GM13977 (cell line): ENCODE data around the gene BTK.
A peak's percentile ranks its signal among the peaks of the same experiment; 100 is the strongest.

Source experiments
- DNase-seq: peaks from one replicate; pipeline ENCODE4 v3.0.0; 2012; ENCODE audit warnings: low spot score
- in situ Hi-C: fragments of 300-500 bp; cut with MboI; formaldehyde crosslinking; loops from one replicate; pipeline ENCODE4 v1.12.0; 2022; ENCODE audit warnings: low sequenced_read_pairs, low pct_unique_long_range_greater_than_20kb, mixed read lengths, inconsistent platforms; ENCODE audit not compliant: unreplicated experiment
- TF ChIP-seq, protein P1 (sequence below): IDR thresholded peaks from 2 replicates; pipeline ENCODE4 v1.5.1; 2012; ENCODE audit warnings: mild to moderate bottlenecking, control low read depth; ENCODE audit not compliant: insufficient read depth; ENCODE audit errors: extremely low read depth, missing control alignments

BTK gene

DNA sequence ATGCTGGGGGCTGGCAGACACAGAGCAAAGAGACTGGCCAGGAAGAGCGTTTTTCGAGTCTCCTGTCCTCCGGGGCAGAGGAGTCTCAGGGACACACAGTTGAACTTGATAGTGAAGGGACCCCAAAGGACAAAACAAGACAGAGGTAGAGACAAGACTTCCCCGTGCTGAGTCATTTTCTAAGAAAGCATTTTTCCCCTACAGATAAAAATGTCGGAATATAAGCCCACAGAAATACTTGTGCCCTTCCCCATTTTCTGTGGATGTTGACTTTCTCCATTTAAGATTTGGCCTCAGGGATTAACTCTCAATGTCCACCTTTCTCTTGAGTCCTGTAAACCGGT, 523 bp upstream of the BTK start:
- in situ Hi-C loops = no loop called here
- TF ChIP-seq, protein P1, sequence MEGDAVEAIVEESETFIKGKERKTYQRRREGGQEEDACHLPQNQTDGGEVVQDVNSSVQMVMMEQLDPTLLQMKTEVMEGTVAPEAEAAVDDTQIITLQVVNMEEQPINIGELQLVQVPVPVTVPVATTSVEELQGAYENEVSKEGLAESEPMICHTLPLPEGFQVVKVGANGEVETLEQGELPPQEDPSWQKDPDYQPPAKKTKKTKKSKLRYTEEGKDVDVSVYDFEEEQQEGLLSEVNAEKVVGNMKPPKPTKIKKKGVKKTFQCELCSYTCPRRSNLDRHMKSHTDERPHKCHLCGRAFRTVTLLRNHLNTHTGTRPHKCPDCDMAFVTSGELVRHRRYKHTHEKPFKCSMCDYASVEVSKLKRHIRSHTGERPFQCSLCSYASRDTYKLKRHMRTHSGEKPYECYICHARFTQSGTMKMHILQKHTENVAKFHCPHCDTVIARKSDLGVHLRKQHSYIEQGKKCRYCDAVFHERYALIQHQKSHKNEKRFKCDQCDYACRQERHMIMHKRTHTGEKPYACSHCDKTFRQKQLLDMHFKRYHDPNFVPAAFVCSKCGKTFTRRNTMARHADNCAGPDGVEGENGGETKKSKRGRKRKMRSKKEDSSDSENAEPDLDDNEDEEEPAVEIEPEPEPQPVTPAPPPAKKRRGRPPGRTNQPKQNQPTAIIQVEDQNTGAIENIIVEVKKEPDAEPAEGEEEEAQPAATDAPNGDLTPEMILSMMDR = no peak
- DNase-seq = no peak

DNA sequence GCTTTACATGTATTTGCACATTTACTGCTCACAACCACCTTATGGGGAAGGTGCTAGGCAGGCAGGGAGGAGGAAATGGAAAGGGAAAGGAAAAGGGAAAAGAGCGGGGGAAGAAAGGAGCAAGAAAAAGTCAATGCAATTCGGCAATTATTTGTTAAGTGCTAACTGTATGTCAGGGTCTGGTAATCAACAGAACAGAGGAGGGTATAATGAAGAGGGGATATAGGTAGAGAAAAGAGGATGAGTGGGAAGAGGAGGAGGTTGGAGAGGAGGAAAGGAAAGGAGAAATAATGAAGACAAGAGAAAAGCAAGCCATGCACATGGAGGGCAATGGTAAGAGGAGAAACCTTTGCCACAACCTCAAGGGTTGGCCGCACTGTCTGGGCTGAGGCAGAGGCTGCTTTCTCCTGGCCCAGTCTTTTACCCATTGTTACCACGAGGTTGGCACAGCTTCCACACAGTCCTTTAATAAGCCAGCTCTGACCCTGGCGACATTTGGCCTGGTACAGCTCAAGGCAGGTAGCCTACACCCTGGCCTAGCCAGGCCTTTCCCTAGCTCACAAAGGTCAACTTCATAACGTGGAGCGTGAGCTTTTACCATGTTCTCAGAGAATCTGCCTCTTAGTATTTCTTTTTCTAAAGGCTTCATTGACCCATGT, 836 bp downstream of the BTK start:
- TF ChIP-seq, protein P1 = no peak
- no peak for DNase-seq
- in situ Hi-C loops = no loop called here

DNA sequence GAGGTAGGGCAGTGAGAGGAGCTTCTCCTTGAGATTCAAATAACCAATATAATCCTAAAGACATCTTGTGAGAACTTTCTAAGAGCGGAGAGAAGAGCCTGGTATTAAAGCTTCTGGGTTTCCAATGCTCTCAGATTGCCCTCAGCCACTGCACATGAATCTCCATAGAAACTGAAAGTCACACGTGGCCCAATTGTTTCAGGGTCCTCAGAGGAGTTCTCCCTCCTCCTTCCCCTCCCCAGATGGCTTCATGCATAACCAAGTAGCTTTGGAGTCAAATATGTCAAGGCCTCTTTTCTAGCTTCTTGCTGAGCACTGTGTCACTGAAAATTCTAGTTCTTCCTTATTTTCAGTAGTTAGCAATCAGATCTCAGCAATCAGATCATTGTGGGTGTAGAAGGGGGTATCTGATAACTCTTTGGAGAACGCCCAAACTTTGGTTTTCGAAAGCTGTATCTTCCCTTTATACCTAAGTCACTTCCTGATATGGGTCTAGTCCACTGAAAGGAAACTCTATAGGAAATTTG, 2.2 kb downstream of the BTK start:
- in situ Hi-C loops = no loop called here
- DNase-seq = peak; percentile 41
- TF ChIP-seq, protein P1 = no peak

DNA sequence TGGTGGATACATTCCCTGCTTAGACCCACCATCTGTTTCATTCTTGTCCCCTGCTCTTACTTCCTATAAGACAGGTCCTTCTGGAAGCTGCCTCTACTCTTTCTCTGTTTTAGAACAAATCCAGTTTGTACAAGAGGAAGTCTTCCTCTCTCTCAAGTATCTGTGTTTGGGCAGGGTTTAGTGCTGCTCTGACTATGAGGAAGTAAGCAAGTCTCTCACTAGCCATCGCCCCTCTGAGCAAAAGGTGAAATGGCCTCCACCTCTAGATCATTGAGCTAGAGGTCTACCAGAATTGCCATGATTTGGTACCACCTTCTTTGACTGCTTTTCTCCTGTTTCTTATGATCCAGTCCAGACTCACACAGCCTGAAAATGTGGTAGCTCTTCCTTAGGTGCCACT, 8.4 kb downstream of the BTK start:
- TF ChIP-seq, protein P1 = no peak
- in situ Hi-C loops = no loop called here
- DNase-seq = no peak

DNA sequence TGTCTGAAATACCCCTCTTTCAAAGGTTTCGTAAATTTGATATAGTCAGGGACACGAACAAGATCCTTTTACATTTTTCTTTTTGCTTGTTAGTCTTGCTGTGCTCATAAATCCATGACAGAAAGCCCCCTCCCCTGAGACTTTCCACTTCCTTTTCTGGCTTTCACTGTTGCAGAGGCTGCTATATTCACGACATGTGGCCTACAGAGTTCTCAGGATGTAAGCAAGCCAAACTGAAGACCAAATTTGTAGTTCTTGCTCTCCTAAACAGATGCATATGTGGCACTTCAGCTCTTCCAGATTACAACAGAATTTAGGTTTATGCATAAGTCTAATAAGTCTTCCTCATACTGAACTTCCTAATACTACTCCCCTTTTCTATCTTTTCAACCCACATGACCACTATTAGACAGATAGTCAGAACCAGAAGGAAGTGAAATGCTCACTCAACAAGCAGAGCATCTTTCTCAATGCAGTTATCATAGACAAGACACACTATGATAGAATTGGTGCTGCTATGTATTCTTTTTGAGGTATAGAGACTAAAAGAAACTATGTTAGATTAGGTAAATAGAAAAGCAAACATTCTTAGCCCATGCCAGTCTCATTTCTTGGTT, 15.0 kb downstream of the BTK start:
- TF ChIP-seq, protein P1 = no peak
- no peak for DNase-seq
- in situ Hi-C loops = no loop called here

DNA sequence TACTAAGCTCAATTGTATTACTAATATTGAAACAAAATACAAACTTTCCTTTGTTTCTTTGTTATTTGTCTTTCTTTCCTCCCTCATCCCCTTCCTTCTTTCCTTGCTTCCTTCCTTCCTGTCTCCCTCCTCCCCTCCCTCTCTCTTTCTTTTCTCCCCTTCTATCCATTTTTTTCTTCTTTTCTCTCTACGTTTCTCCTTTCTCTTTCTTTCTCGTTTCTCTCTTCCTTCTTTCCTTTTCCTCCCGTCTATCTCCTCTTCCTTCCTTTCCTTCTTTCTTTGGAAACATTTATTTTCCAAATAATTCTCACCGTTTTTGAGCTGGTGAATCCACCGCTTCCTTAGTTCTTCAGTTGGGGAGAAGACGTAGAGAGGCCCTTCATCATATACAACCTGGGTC, 16.3 kb downstream of the BTK start:
- TF ChIP-seq, protein P1 = no peak
- in situ Hi-C loops = no loop called here
- no peak for DNase-seq
